Activated CD4-positive, alpha-beta T cell treated with anti-CD3 and anti-CD28 coated beads for 36 hours (primary cell): ENCODE data around the gene MED13. TPM values are rescaled to one million over a fixed set of nuclear protein-coding genes. Genes with fewer than 3 reads are reported as not detected.

Experiments used
- ATAC-seq: fragments of 200-7000 bp; cut with Tn5 transposase; one replicate; pipeline ENCODE4 v1.10.0; 2021; ENCODE audit warnings: mild to moderate bottlenecking, moderate library complexity
- CTCF ChIA-PET: fragments of 350-600 bp; sonication (Branson Sonifier 250); formaldehyde crosslinking; loops from one replicate; lab custom pipeline; 2021; ENCODE audit warnings: antibody characterized with exemption; lab: Charles Lee
- POLR2A ChIA-PET: fragments of 350-600 bp; sonication (Branson Sonifier 250); formaldehyde crosslinking; loops from one replicate; lab custom pipeline; 2021; ENCODE audit warnings: antibody characterized with exemption, inconsistent platforms; lab: Charles Lee
- DNase-seq: peaks from one replicate; pipeline ENCODE4 v3.0.0-alpha.2; 2020
- H3K27ac Mint-ChIP-seq: one replicate; pipeline ENCODE4 v1.8.0; 2021; ENCODE audit warnings: mixed read lengths
- H3K27me3 Mint-ChIP-seq: one replicate; pipeline ENCODE4 v1.8.0; 2021; ENCODE audit warnings: mixed read lengths
- H3K36me3 Mint-ChIP-seq: one replicate; pipeline ENCODE4 v1.8.0; 2021; ENCODE audit warnings: low read depth, mixed read lengths
- H3K4me1 Mint-ChIP-seq: one replicate; pipeline ENCODE4 v1.8.0; 2021; ENCODE audit warnings: mixed read lengths
- H3K4me3 Mint-ChIP-seq: one replicate; pipeline ENCODE4 v1.8.0; 2021; ENCODE audit warnings: mild to moderate bottlenecking, moderate library complexity, mixed read lengths
- H3K9me3 Mint-ChIP-seq: one replicate; pipeline ENCODE4 v1.8.0; 2021; ENCODE audit warnings: low read depth, mixed read lengths
- intact Hi-C, 2 experiments: fragments of 100-400 bp; cut with DNase I in 1 of 2; cut with micrococcal nuclease in 1 of 2; formaldehyde crosslinking; loops; one replicate each; pipeline versions ENCODE4 v1.14.2 to v1.15.1; 2022 to 2024; cut with DNase I, micrococcal nuclease
- total RNA-seq, 2 experiments: library from RNA; stranded (reverse); gene quantifications; one replicate each; pipeline ENCODE4 v1.2.3, GENCODE V29; 2021

Gene MED13
- total RNA-seq, 2 experiments from 2014 or later = 33.7 to 49.8 TPM

DNA sequence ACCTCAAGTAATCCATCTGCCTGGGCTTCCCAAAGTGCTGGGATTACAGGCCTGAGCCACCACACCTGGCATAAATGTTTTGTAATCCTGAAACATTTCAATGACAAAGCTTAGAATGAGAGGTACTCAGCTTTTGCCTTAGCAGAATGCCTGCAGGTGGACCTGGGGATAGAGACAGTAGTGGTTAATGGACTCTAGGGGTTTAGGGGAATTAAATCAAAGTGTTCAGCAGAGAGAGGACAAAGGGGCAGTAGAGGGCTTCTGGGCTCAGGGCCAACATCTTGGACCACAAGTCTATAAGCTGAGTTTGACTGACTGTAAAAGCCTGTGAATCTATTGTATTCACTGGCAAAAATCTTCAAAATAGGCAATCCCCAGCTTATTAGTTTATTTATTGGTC lies 36.0 kb upstream of the MED13 start:
- CTCF ChIA-PET = interaction anchor here (0.6 to 1.5 kb wide), 3 partner anchors 8 to 83 kb away, joined by 3 to 5 read pairs (median 4); no protein-coding TSS in a partner anchor
- Mint-ChIP-seq H3K36me3 (no peaks in the 10 kb centered on the region), H3K27me3 (no peaks in the 10 kb centered on the region), H3K4me1 (peaks cover 9% of the 10 kb centered on the region), H3K4me3 (no peak overlapping the region), H3K27ac (no peak overlapping the region), H3K9me3 (no peaks in the 10 kb centered on the region)
- POLR2A ChIA-PET = interaction anchor here (0.6 kb wide), 1 partner anchor 1112 kb away, joined by 4 read pairs; no protein-coding TSS in a partner anchor
- intact Hi-C loops = no loop called here
- DNase-seq (no peak), ATAC-seq (no peak)

DNA sequence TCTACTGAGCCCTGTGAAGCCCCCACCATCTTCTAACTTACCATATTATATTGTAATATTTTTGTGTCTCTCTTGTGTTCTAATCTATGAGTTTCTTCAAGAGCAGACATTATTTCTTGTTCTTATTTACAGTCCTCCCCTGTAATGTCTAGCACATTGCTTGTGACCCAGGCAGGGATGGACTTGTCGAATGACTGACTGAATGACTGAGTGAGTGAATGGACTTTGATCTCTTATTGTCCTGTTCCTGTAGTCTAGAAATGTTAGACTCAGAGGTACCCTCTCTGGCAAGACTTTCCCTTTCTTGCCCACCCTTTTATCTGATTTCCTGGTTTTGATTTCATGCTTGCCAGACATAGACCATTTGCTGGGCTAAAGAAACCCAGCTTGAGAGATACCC lies 35.0 kb upstream of the MED13 start:
- Mint-ChIP-seq H3K4me1 (peaks cover 9% of the 10 kb centered on the region), H3K36me3 (no peaks in the 10 kb centered on the region), H3K4me3 (no peak overlapping the region), H3K27ac (no peak overlapping the region), H3K27me3 (no peaks in the 10 kb centered on the region), H3K9me3 (no peaks in the 10 kb centered on the region)
- ChIA-PET POLR2A (no interaction called here), CTCF (no interaction called here)
- intact Hi-C loops = no loop called here
- no peak for ATAC-seq
- DNase-seq = no peak

DNA sequence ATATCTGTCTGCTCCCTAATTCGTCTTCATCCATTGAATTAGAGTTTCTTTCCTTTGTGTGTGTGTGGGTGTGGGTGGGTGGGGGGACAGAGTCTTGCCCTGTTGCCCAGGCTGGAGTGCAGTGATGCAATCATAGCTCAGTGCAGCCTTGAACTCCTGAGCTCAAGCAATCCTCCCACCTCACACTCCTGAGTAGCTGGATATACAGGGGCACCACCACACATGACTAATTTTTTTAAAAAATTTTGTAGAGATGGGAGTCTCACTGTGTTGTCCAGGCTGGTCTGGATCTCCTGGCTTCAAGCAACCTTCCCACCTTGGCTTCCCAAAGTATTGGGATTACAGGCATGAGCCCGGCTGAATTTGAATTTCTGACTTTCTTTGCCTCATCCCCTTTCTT lies 34.5 kb upstream of the MED13 start:
- no peak overlapping the region for H3K4me3 Mint-ChIP-seq
- ATAC-seq = no peak
- no peaks in the 10 kb centered on the region for H3K36me3 Mint-ChIP-seq
- no peaks in the 10 kb centered on the region for H3K27me3 Mint-ChIP-seq
- ChIA-PET CTCF (interaction anchor here (1.2 kb wide), 1 partner anchor 14 kb away, joined by 3 read pairs; no protein-coding TSS in a partner anchor), POLR2A (no interaction called here)
- no peak for DNase-seq
- intact Hi-C loops = no loop called here
- H3K27ac Mint-ChIP-seq = no peak overlapping the region
- H3K9me3 Mint-ChIP-seq = no peaks in the 10 kb centered on the region
- peaks cover 9% of the 10 kb centered on the region for H3K4me1 Mint-ChIP-seq

DNA sequence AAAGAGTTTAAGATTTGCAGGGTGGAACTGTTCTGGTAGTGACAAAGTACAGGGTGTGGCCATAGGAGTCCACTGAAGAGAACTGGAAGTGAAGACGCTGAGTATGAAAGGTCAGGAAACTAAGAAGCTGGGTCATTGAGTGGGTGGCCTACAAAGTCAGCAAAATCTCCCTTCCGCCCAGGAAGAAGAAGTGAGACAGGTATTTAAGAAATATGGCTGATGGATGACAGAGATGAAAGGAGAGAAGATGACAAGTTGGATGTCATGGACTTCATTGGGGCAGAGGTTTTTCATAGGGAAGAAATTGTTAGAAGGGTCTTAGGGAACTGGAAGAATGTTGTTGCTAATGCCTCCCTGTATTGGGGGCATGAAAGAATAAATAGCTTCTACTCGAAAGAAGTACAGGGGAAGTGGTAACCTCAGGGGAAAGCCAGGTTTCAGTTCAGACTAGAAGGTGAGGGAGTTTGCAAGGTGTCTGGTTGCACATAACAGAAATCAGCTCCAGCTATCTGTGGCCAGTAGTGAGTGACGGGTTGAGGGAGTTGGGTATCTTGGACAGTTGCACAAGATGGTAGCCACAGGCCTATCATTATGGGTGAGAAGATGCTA lies 33.6 kb upstream of the MED13 start:
- peak; percentile 35 for ATAC-seq
- ChIA-PET CTCF (interaction anchor here (0.7 to 1.4 kb wide), 4 partner anchors 11 to 33 kb away, joined by 3 to 5 read pairs (median 3); no protein-coding TSS in a partner anchor), POLR2A (no interaction called here)
- peaks cover 12% of the 10 kb centered on the region for H3K4me1 Mint-ChIP-seq
- no peaks in the 10 kb centered on the region for H3K9me3 Mint-ChIP-seq
- H3K4me3 Mint-ChIP-seq = no peak overlapping the region
- intact Hi-C loops = no loop called here
- no peaks in the 10 kb centered on the region for H3K27me3 Mint-ChIP-seq
- H3K36me3 Mint-ChIP-seq = no peaks in the 10 kb centered on the region
- no peak for DNase-seq
- H3K27ac Mint-ChIP-seq = no peak overlapping the region

DNA sequence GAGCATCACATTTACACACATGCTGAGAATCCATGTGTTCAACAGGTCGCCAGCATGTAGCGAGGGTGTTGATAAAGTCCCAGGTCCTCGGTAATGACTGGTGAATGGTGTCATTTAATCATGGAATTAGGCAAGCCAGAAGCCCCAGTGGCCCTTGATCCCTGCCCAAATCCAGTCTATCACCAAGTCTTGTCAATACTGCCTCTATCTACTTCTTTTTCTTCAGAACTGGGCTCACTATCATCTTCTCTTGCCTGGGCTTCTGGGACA lies 31.3 kb upstream of the MED13 start:
- POLR2A ChIA-PET = no interaction called here
- intact Hi-C loops = no loop called here
- ATAC-seq = no peak

DNA sequence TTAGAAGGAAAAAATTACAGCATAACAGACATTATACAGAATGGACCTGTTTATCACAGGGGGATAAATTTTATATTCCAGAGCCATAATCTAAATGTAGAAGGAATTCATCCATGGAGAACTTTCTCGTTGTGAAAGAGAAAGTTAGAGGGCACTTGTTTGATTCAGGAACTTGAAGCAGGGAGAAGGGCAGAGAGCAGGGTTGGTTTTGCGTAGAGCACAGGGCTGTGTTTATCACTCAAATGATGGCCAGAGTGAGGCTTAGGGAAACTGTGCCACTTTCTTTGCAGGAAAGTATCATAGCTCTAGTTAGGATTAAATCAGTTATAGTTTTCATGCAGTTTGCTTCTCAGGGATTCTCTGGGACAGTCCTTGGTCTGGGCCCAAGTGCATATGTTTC lies 29.1 kb upstream of the MED13 start:
- peaks cover 20% of the 10 kb centered on the region for H3K4me1 Mint-ChIP-seq
- DNase-seq (no peak), ATAC-seq (no peak)
- no peak overlapping the region for H3K4me3 Mint-ChIP-seq
- POLR2A ChIA-PET = no interaction called here
- H3K27me3 Mint-ChIP-seq = no peaks in the 10 kb centered on the region
- CTCF ChIA-PET = interaction anchor here (1.5 kb wide), 1 partner anchor 20 kb away, joined by 5 read pairs; no protein-coding TSS in a partner anchor
- intact Hi-C loops = no loop called here
- H3K27ac Mint-ChIP-seq = no peak overlapping the region
- H3K9me3 Mint-ChIP-seq = no peaks in the 10 kb centered on the region
- H3K36me3 Mint-ChIP-seq = no peaks in the 10 kb centered on the region

More for the DNA sequence above, 31.3 kb upstream of the MED13 start:
- peaks cover 21% of the 10 kb centered on the region for H3K4me1 Mint-ChIP-seq
- DNase-seq = no peak
- H3K36me3 Mint-ChIP-seq = no peaks in the 10 kb centered on the region
- CTCF ChIA-PET = interaction anchor here (0.7 kb wide), 1 partner anchor 13 kb away, joined by 3 read pairs; no protein-coding TSS in a partner anchor
- H3K9me3 Mint-ChIP-seq = no peaks in the 10 kb centered on the region
- H3K4me3 Mint-ChIP-seq = no peak overlapping the region
- no peak overlapping the region for H3K27ac Mint-ChIP-seq
- H3K27me3 Mint-ChIP-seq = no peaks in the 10 kb centered on the region

DNA sequence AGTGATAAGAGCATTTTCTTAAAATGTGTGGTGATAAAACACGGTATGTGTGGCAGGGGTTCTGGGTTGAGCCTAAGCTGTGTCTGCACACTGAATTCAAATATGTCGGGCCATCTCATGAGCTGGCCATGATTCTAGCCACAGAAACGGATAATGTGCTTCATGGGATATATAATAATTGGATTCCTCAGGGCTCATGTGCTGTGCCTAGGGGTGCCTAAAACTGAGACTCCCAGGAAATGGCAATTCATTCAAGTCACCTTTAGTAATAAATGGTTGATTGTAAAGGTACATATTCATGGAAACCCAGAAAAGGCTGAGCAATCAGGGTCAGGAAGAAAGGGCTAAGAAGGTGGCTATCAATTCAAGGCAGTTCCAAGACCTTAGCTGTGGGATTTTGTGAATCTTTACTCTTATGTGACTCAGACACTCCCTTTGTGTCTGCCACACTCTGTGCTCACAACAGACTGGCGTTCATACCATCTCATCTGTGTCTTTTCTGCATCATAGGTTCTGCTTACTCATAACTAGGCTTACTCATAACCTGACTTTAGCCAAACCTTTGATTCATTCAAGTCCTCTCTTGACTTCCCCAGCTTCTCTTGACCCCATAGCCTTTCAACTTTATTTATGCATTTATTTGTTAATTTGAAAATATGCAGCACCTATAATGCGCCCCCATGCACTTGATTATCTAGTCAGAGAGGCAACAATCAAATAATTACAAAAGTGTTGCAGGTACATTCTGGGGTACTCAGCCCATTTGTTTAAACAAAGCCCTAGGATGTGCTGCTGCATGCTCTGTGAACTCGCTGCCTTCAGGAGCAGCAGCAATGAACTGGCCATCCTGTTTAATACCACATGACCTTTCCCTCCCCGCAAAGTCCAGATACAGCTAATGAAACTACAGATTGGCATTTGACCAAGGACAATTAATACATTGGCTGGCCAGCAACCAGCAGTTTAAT lies 28.4 kb upstream of the MED13 start:
- ChIA-PET POLR2A (no interaction called here), CTCF (interaction anchor here (0.8 to 1.5 kb wide), 3 partner anchors 16 to 20 kb away, joined by 3 to 5 read pairs (median 4); no protein-coding TSS in a partner anchor)
- Mint-ChIP-seq H3K4me1 (peaks cover 13% of the 10 kb centered on the region), H3K36me3 (no peaks in the 10 kb centered on the region), H3K9me3 (no peaks in the 10 kb centered on the region), H3K4me3 (no peak overlapping the region), H3K27ac (no peak overlapping the region), H3K27me3 (no peaks in the 10 kb centered on the region)
- DNase-seq (peak; percentile 39), ATAC-seq (peak; percentile 100)
- intact Hi-C loops = loop anchor here in 1 of 2 experiments (1.0 kb wide), 1 partner anchor 27 kb away; no protein-coding TSS in a partner anchor

DNA sequence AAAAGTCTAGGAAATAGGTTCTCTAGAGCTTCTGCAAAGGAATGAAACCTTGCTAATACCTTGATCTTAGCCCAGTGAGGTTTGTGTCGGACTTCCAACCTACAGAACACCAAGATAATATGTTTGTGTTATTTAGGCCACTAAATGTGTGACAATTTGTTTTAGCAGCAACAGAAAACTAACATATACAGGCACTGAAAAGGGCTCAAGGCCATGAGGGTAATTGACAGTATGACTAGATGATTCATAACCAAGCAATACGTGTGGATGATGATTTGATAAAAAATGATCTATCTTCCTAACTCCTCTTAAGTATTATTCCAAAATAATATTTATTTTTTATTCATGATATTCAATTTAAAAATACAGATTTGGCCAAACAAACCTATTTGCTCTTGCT lies 27.7 kb upstream of the MED13 start:
- Mint-ChIP-seq H3K36me3 (no peaks in the 10 kb centered on the region), H3K27me3 (no peaks in the 10 kb centered on the region), H3K9me3 (no peaks in the 10 kb centered on the region), H3K27ac (no peak overlapping the region), H3K4me3 (no peak overlapping the region), H3K4me1 (peaks cover 12% of the 10 kb centered on the region)
- CTCF ChIA-PET = interaction anchor here (1.1 to 2.1 kb wide), 3 partner anchors 16 to 21 kb away, joined by 3 to 8 read pairs (median 5); no protein-coding TSS in a partner anchor
- DNase-seq (no peak), ATAC-seq (no peak)
- POLR2A ChIA-PET = no interaction called here
- intact Hi-C loops = loop anchor here in 1 of 2 experiments (1.0 kb wide), 1 partner anchor 26 kb away; no protein-coding TSS in a partner anchor

DNA sequence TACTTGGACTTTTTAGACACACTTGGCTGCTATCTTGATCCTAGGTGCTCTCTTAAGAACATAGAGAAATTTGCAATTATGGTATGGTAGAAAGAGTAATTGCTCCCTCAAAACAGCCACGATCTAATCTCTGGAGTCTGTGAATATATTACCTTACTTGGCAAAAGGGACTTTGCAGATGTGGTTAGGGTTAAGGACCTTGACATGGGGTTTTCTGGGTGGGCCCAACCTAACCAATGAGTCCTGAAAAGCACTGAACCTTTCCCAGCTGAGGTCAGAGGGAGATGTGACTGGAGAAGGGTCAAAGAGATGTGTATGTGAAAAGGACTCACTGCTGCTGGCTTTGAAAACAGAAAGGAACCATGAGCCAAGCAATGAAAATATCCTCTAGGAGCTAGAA lies 26.7 kb upstream of the MED13 start:
- no peaks in the 10 kb centered on the region for H3K27me3 Mint-ChIP-seq
- H3K9me3 Mint-ChIP-seq = no peaks in the 10 kb centered on the region
- CTCF ChIA-PET = interaction anchor here (0.9 to 2.1 kb wide), 2 partner anchors 17 kb away, joined by 3 to 8 read pairs; no protein-coding TSS in a partner anchor
- H3K27ac Mint-ChIP-seq = no peak overlapping the region
- intact Hi-C loops = no loop called here
- H3K4me3 Mint-ChIP-seq = no peak overlapping the region
- POLR2A ChIA-PET = interaction anchor here (0.6 kb wide), 1 partner anchor 31 kb away, joined by 5 read pairs; no protein-coding TSS in a partner anchor
- no peaks in the 10 kb centered on the region for H3K36me3 Mint-ChIP-seq
- ATAC-seq = no peak
- no peak for DNase-seq
- peaks cover 12% of the 10 kb centered on the region for H3K4me1 Mint-ChIP-seq

DNA sequence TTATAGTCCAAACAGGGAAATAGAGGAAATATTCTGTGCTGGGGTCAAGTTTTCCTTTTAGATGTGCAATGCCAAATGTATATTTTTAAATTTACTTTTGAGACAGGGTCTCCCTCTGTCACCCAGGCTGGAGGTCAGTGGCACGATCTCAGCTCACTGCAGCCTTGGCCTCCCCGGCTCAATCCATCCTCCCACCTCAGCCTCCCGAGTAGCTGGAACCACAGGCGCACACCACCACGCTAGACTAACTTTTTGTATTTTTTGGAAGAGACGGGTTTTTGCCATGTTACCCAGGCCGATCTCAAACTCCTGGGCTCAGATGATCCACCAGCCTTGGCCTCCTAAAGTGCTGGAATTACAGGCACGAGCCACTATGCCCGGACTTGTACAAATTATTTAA lies 25.8 kb upstream of the MED13 start:
- Mint-ChIP-seq H3K4me1 (peaks cover 14% of the 10 kb centered on the region), H3K9me3 (no peaks in the 10 kb centered on the region), H3K27ac (no peak overlapping the region), H3K27me3 (no peaks in the 10 kb centered on the region), H3K36me3 (no peaks in the 10 kb centered on the region), H3K4me3 (no peak overlapping the region)
- intact Hi-C loops = no loop called here
- ATAC-seq (no peak), DNase-seq (no peak)
- ChIA-PET CTCF (interaction anchor here (2.1 kb wide), 1 partner anchor 18 kb away, joined by 8 read pairs; no protein-coding TSS in a partner anchor), POLR2A (no interaction called here)

DNA sequence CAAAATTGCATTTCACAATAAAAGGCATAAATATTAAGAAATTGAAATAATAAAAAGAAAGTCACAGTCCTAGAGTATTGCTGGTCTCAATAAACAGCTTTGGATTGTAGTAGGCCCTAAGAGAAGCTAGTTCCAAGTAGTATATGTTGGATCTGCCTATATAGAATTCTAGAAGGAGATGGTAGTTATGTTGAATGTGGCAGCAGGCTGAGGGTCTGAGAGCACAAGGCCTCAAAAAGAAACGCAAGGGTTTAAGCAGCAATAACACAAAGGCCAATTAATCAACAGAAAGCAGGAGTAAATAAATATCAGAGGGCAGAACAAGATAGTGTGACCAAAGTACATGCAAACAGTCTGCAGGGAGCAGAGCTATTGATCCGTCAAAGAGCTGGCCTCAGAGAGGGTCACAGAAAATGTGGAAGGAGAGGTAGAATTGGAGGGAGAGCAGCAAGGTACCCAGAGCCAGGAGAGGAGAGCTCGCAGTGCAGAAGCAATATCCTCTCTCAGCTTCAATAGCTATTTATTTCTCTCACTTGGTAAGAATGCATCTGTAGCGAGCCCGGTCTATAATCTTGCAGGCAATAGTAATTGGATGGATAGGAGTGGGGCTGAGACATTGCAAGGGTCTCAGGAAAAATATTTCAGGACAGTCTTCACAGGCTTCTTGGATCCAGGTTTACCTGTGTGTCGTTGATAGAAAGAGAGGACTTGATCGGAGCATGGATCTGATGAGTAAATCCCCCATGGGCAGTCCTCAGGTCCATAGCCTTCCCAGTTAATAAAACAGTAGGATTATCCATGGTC lies 25.1 kb upstream of the MED13 start:
- no peaks in the 10 kb centered on the region for H3K36me3 Mint-ChIP-seq
- H3K27ac Mint-ChIP-seq = no peak overlapping the region
- no peaks in the 10 kb centered on the region for H3K27me3 Mint-ChIP-seq
- peaks cover 21% of the 10 kb centered on the region for H3K4me1 Mint-ChIP-seq
- H3K4me3 Mint-ChIP-seq = no peak overlapping the region
- ATAC-seq = no peak
- CTCF ChIA-PET = no interaction called here
- DNase-seq = no peak
- POLR2A ChIA-PET = no interaction called here
- no peaks in the 10 kb centered on the region for H3K9me3 Mint-ChIP-seq
- intact Hi-C loops = no loop called here
